ENCODE data around the gene ADAM10. TPM values are rescaled to one million over a fixed set of nuclear protein-coding genes. Genes with fewer than 3 reads are reported as not detected.

Gene ADAM10
- total and polyA plus RNA-seq, 2 of the 4 experiments (the other 2 are of a cell fraction) = 110 to 185 TPM

GRCh38 chr15:58564981-58565380 lies 184.5 kb downstream of the ADAM10 start:
- Histone ChIP-seq H3K14ac (replicated peaks; ENCODE audit: low read depth, low read length) (0 out of 2 replicates have a peak overlapping the region, but pooled peaks have one; percentile 5), H2BK5ac (ENCODE audit: low read depth, low read length, poor library complexity, severe bottlenecking) (no peak overlapping the region), H2BK20ac (ENCODE audit: low read depth, low read length) (no peak overlapping the region), H4K91ac (ENCODE audit: insufficient read depth, low read depth, low read length) (no peak overlapping the region), H3K27ac (ENCODE audit: insufficient read depth, low read length) (no peak overlapping the region), H3K4me1 (ENCODE audit: control insufficient read depth, insufficient read depth, low read length) (no peaks in the 10 kb centered on the region), H3K18ac (ENCODE audit: low read depth, low read length) (no peak overlapping the region), H3K4me3 (ENCODE audit: insufficient read depth, low read depth, low read length) (no peak overlapping the region), H3K4ac (ENCODE audit: low read depth, low read length) (no peak overlapping the region), H2AK9ac (replicated peaks; ENCODE audit: low read depth, low read length, poor library complexity) (no peak overlapping the region), H4K20me1 (ENCODE audit: insufficient read depth, low read length) (no peaks in the 10 kb centered on the region), H3K23ac (ENCODE audit: low read depth, low read length) (no peak overlapping the region), H4K5ac (ENCODE audit: low read depth, low read length) (no peak overlapping the region), H3K79me1 (ENCODE audit: low read depth in 1 of 2, low read length in 2 of 2) (no peaks in the 10 kb centered on the region), H3K4me2 (ENCODE audit: low read depth, low read length) (no peak overlapping the region), H2AK5ac (ENCODE audit: low read depth, low read length) (no peak overlapping the region), H3K9me3 (ENCODE audit: control insufficient read depth, insufficient read depth, low read length) (peaks cover 3% of the 10 kb centered on the region; the same call in 1 of the 2 replicates), H2AFZ (replicated peaks; ENCODE audit: low read length, poor library complexity) (no peak overlapping the region), H3K9ac (ENCODE audit: low read depth, low read length) (no peak overlapping the region), H2BK120ac (ENCODE audit: low read depth, low read length) (no peak overlapping the region), H3K27me3 (ENCODE audit: control insufficient read depth, insufficient read depth, low read length) (peaks cover 3% of the 10 kb centered on the region; the same call in 1 of the 2 replicates), H3K36me3 (ENCODE audit: control insufficient read depth, insufficient read depth, low read length) (no peaks in the 10 kb centered on the region), H3K56ac (ENCODE audit: extremely low read depth, insufficient read depth, low read length) (no peak overlapping the region), H3K9me1 (ENCODE audit: insufficient read depth, low read length) (no peaks in the 10 kb centered on the region), H2BK15ac (ENCODE audit: low read depth, low read length) (no peak overlapping the region), H4K8ac (ENCODE audit: low read depth in 2 of 2, low read length in 2 of 2) (no peak overlapping the region)
- BruUV-seq (replicated peaks) = no TSS peak
- TF ChIP-seq USF2 (IDR thresholded peaks at IDR 0.05; ENCODE audit: low read depth, low read length) (no peak), CEBPB (IDR thresholded peaks at IDR 0.05; ENCODE audit: low read depth, low read length) (no peak), BHLHE40 (IDR thresholded peaks at IDR 0.05; ENCODE audit: low read depth, low read length) (no peak), FOS (IDR thresholded peaks at IDR 0.05; ENCODE audit: low read depth, low read length) (no peak), CHD1 (IDR thresholded peaks at IDR 0.05; ENCODE audit: low read depth, low read length) (no peak), SMC3 (IDR thresholded peaks at IDR 0.05; ENCODE audit: low read depth, low read length) (no peak), CTCF (conservative IDR thresholded peaks at IDR 0.05; ENCODE audit: low read depth, low read length) (no peak), POLR2A (IDR thresholded peaks at IDR 0.05; ENCODE audit: low read depth, low read length) (no peak), MXI1 (IDR thresholded peaks at IDR 0.05; ENCODE audit: borderline replicate concordance, low read depth, low read length) (no peak), NFE2L2 (IDR thresholded peaks at IDR 0.05; ENCODE audit: low read depth, low read length) (no peak), RAD21 (IDR thresholded peaks at IDR 0.05; ENCODE audit: low read length) (no peak)
- TF ChIP-seq, protein P1, sequence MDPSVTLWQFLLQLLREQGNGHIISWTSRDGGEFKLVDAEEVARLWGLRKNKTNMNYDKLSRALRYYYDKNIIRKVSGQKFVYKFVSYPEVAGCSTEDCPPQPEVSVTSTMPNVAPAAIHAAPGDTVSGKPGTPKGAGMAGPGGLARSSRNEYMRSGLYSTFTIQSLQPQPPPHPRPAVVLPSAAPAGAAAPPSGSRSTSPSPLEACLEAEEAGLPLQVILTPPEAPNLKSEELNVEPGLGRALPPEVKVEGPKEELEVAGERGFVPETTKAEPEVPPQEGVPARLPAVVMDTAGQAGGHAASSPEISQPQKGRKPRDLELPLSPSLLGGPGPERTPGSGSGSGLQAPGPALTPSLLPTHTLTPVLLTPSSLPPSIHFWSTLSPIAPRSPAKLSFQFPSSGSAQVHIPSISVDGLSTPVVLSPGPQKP (IDR thresholded peaks at IDR 0.05; ENCODE audit: borderline replicate concordance, low read depth, low read length) = no peak
- DNase-seq (no peak), ATAC-seq (ENCODE audit: low read depth) (no peak)
- POLR2A ChIA-PET (ENCODE audit: unreplicated experiment) = no interaction called here
- CTCF ChIA-PET = interaction anchor here (1.1 kb wide), 1 partner anchor 334 kb away, joined by 3 read pairs; no protein-coding TSS in a partner anchor
- dilution Hi-C loops (cut with HindIII; ENCODE audit: low sequenced_read_pairs, unreplicated experiment) (no loop called here), in situ Hi-C loops (cut with MboI; ENCODE audit: low sequenced_read_pairs) (no loop called here), intact Hi-C loops (cut with micrococcal nuclease) (no loop called here)
- WGBS, 2 experiments (ENCODE audit: extremely low coverage in 2 of 2, insufficient read length in 1 of 2) = 79% methylated on average over 5 of the region's 6 CpGs; no CpG with 5 or more reads in 1 of the 2 experiments
